HG02938 (cell line): ENCODE measurements around the gene NFKBIA.
A peak's percentile ranks its signal among the peaks of the same experiment; 100 is the strongest.
"Not testable (repeated sequence)": the region's sequence is repeated elsewhere in the genome, so short reads cannot be mapped to it uniquely, and the experiment has no call there.

ENCODE experiments used
- ATAC-seq: cut with Tn5 transposase; IDR thresholded peaks from one replicate; pipeline ENCODE4 v1.9.1; 2021; ENCODE audit warnings: mild to moderate bottlenecking, moderate library complexity; ENCODE audit not compliant: unreplicated experiment

The NFKBIA gene, protein sequence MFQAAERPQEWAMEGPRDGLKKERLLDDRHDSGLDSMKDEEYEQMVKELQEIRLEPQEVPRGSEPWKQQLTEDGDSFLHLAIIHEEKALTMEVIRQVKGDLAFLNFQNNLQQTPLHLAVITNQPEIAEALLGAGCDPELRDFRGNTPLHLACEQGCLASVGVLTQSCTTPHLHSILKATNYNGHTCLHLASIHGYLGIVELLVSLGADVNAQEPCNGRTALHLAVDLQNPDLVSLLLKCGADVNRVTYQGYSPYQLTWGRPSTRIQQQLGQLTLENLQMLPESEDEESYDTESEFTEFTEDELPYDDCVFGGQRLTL

DNA sequence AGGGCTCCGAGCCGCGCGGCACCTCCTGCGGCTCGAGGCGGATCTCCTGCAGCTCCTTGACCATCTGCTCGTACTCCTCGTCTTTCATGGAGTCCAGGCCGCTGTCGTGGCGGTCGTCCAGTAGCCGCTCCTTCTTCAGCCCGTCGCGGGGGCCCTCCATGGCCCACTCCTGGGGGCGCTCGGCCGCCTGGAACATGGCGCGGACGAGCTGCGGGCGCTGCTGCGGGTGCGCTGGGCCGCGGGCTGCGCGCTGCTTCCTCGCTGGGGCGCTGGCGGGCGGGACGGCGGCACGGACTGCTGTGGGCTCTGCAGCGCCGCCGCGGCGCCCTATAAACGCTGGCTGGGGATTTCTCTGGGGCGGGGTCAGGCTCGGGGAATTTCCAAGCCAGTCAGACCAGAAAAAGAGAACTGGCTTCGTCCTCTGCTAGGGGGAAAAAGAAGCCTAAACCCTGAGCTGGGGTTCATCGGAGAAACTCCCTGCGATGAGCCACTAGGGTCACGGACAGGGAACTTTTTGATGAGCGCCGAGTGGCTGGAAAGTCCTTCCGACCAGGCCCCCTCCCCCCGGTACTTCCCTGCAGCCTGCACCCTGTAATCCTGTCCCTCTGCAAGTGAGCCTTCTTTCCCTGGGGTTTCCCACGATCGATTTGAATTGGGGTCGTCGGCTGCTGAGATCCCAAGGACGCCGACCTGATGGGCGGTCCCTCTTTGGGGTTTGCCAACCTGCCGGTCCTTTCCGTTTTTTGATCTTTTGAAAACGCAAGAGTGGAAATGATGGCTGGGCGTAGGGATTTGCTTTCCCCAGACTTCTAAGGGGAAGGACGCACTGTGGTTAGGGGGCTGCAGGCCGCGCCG lies at the start of gene NFKBIA:
NFKBIA (minus strand) TSS at position 301 of the 855 bp plus-strand sequence; CDS start at position 196, 105 bp downstream.
- peak; percentile 50 for ATAC-seq

DNA sequence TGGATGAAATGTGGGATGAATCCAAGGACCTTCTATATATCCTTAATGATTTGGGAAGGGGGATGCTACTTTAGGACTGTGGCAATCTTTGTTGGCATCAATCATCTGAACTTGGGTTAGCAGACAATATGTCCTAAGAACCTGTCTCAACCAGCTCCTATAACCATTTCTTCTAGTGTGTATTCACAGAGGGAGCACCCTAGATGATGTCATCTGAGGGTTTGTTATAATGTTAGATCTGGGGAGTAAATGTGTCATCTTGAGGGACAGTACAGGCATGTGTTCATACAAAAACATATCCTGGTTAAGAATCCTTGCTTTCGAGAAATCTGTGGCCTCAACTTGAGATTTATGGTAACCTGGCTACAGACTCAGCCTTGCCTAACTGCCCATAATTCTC lies 41.9 kb upstream of the NFKBIA start:
- ATAC-seq = no peak

DNA sequence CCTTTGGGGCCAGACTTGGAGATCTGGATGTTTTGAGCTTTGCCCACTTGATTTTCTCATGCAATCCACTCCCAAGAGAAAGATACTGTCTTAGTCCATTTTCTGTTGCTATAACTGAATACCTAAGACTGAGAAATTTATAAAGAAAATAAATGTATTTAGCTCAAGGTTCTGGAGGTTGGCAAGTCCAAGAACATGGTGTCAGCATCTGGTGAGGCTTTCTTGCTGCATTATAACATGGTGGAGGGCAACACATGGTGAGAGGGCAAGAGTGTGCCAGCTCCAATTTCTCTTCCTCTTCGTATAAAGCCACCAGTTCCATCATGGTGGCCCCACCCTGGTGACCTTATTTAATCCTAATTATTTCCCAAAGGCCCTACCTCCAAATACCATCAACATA lies 39.6 kb upstream of the NFKBIA start:
- no peak for ATAC-seq

DNA sequence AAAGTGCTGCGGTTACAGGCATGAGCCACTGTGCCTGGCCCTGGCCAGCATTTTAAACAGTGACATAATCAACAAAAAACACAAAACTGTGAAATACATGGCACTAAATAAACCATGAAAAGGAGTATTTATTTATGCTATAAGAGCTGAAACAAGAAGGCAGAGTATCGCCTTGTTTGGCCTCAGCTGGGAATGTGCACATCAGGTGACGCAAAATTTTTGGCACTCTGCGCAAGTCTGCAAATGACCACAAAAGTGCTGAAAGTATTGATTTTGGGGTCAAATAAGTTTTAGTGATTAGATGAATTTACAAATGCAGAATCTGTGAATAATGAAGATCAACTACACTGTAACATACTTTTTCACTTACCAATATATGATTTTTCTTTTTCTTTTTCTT lies 36.6 kb upstream of the NFKBIA start:
- ATAC-seq = no peak

DNA sequence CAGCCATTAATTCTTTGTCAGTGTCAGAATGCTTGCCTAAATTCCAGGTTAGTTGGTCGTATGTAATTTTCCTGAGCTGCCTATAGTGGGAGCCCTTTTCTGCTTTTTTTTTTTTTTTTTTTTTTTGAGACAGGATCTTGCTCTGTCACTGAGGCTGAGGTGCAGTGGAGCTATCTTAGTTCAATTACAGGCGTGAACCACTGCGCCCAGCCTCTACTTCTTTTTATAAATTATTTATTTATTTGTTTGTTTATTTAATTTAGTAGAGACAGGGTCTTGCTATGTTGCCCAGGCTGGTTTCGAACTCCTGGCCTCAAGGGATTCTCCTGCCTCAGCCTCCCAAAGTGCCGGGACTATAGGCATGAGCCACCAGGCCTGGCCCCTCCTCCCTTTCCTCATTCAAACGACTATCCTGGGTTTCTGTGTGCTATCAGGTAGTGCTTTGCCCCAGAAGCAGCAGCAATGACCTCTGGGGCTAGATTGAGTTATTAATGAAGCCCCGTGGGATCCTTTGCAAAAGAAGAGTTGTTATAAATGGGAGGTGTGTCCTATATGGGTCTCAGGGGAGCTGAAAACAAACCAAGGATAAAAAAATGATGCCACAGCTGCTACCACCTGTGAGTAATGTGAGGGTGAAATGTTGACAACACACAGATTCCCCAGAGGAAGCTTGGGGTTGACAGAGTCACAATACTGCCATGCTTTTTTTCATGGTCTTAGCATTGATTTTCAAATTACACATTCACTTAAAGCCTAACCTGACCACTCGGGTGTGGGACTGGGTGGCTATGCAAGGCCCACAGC lies 34.6 kb upstream of the NFKBIA start:
- ATAC-seq = no peak

DNA sequence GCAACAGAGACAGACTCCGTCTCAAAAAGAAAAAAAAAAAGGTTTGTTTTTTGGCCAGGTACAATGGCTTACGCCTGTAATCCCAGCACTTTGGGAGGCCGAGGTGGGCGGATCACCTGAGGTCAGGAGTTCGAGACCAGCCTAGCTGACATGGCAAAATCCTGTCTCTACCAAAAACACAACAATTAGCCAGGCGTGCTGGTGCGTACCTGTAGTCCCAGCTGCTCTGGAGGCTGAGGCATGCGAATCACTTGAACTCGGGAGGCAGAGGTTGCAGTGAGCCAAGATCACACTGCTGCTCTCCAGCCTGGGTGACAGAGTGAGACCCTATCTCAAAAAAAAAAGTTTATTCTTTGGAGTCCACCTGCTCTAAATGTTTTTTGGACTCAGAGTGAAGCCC lies 33.9 kb upstream of the NFKBIA start:
- not testable (repeated sequence) for ATAC-seq

DNA sequence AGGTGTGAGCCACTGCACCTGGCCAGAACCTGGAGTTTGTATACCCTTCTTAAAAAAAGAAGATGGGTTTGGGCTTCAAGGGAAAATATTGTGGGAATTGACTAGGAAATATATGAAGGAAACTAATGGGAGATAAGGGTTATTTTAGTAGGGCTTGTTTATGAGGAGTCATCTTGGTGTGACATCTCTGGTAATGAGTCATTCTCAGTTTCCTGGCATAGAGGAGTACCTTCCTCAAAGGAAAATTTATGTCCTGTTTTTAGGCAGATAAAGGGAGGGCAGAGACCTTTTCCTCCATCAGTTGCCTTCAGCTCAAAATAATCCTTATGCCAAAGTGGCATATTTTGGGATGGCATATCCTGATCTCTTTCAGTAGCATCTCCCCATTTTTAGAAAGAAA lies 30.6 kb upstream of the NFKBIA start:
- ATAC-seq = no peak

DNA sequence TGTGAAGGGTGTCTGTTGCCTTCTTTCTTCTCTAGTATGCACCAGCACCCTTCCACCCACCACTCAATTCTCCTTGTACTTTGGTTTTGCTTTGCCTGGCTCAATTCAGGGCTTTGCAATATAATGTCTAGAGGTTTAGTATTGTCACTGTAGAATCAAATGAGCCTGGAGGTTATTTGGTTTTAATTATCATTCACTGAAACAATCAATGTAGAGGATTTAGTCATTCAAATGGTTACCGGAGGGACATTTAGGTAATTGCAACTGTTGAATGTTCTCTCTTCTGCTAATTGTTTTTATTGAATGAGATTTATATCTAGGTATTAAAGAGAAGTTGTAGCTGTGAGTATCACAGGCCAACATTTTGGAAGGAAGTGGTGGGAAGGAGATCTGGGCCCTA lies 29.3 kb upstream of the NFKBIA start:
- ATAC-seq = no peak

DNA sequence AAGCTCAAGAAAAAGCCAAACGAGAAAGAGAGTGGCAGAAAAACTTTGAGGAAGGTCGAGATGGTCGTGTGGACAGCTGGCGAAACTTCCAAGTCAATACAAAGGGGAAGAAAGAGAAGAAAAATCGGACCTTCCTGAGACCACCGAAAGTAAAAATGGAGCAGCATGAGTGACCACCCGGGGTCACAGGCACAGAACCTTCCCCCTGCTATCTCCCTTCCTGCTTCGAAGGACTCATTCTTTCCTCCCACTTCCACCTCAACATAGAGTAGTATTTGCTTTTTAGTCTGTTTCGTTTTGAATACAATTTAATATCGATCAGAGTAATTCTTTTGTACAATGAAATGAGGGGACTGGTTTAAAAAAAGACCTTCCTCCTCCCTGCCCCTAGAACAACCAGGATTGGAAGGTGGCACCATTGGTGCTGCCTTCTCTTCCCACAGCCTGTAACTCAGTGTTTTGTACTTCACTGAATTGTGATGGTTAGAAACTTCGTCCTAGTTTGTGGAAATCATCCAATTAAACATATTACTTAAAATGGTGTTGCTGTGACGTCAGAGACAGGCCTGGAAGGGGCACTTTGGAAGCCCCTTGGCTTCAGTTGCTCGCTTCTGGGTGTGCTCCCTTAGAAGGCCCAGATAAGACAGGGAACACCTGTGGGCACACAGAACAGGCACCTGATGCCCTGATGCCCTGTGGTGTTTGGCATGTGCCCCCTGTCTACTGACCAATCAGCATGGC lies 26.1 kb upstream of the NFKBIA start:
- no peak for ATAC-seq

DNA sequence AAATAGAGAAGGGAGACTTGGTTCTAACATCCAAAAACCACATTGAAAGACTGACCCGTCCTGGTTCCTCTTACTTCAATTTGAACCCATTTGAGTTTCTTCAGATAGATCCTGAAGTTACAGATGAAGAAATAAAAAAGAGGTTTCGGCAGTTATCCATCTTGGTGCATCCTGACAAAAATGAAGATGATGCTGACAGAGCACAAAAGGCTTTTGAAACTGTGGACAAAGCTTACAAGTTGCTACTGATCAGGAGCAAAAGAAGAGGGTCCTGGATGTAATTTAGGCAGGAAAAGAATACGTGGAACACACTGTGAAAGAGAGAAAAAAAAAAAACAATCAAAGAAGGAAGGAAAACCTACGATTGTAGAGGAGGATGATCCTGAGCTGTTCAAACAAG lies 25.4 kb upstream of the NFKBIA start:
- ATAC-seq = no peak

DNA sequence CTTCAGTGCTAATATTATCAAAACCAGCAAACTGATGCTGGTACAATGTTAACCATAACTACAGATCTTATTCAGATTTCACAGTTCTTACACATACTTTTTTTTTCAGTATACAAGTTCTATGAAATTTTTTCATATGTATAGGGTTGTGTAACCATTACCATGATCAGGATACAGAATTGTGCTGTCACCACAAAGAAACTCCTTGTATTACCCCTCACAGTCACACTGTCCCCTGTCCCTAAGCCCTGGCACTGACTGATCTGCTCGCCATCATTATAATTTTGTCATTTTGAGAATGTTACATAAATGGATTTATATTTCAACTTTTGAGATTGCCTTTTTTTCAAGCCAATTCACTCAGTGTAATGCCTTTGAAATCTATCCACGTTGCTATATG lies 21.3 kb upstream of the NFKBIA start:
- no peak for ATAC-seq

DNA sequence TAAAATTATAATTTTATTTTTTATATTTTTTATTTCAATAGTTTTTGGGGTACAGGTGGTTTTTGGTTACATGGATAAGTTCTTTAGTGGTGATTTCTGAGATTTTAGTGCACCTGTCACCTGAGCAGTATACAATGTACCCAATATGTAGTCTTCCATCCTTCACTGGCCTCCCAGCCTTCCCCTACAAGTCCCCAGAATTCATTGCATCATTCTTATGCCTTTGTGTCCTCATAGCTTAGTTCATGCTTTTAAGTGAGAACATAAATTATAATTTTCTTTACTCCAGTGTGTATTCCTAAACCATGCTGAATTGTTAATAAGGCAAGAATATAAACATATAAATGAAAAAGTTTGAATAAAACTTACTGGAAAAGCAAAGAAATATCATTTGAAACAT lies 19.1 kb upstream of the NFKBIA start:
- ATAC-seq = no peak

DNA sequence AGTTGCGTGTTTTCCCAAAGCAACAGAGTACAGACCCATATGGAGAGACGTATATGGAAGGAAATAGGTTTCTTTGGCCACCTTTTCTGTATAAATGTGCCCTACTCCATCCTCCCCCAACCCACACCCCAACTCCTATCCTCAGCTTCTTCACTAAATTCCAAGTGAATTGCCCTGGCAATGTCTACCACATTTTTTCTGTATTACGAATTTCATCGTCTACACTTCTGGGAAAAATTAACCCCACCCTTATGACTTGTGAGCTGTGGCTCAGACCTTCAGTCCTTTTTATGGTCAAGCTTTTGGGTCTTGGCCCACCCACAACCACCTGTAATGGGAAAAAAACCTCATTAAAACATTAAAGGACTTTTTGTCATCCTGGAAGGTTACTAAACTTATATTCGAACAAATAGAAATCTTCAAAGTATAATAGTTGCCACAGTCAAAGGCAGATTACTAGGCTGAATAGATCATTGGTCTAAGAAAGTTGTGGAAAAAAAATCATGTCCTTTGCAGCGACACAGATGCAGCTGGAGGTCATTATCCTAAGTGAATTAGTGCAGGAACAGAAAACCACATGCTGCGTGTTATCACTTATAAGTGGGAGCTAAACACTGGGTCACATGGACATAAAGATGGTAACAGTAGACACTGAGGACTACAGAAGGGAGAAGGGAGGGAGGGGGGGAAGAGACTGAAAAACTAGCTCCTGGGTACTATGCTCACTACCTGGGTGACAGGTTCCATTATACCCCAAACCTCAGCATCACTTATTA lies 15.7 kb upstream of the NFKBIA start:
- no peak for ATAC-seq

DNA sequence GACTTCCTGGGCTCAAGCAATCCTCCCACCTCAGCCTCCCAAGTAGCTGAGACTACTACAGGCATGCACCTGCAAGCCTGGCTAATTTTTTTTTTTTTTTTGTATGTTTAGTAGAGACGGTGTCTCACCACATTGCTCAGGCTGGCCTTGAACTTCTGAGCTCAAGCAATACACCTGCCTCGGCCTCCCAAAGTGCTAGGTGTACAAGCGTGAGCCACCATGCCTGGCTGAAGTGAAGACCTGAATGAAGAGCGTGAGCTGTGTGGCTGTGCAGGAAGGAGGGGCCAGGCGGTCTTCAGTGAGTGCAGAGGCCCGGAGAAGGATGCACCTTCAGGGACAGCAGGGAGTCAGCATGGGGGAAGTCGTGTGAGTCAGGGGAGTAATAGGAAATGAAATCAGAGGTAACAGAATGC lies 14.9 kb upstream of the NFKBIA start:
- no peak for ATAC-seq

DNA sequence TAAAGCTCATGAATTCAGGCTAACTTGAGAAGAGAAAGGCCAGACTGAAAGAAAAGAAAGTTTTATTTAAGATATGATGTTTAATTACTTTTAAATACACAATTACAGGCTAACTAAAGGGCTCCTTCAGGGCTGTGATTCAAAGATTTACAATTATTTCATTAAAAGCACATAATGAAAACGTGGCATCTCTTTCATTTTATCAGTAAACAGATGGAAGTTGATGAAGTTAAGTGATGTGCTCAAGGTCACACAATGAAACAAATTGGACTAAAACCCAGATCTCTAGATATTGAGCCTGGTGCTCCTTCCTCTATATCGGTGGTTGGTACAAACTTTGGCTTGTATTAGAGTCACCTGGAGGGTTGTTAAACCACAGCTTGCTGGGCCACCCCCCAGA lies 13.5 kb upstream of the NFKBIA start:
- no peak for ATAC-seq

DNA sequence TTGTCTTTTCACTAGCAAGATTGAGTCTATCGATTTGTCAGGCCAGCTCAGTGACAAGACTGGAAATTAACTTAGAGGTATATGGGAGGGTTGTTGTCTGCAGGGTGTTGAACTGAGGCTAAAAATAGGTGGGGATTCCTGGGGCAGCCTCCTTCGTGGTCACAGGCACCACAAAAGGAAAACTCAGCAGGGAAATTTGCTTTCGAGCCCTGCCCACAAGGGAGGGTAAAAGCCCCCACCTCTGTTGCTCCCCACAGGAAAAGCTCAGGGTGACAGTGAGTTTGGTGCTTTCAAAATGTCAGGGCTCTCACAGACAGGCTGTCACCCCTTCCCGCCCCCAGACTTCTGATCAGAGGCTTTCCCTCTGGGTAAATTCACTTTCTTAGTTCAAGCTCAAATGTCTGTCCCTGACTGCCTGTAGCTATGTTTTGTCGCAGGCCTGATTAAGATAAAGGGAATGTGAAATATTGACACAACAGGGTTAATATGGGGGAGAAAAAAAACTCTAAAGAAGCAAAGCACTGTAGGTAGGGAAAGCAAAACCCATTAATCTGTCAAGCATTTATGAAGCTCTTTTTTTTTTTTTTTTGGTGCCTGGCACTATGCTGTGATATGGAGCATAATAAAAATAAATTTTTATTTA lies 11.7 kb upstream of the NFKBIA start:
- peak; percentile 45 for ATAC-seq

DNA sequence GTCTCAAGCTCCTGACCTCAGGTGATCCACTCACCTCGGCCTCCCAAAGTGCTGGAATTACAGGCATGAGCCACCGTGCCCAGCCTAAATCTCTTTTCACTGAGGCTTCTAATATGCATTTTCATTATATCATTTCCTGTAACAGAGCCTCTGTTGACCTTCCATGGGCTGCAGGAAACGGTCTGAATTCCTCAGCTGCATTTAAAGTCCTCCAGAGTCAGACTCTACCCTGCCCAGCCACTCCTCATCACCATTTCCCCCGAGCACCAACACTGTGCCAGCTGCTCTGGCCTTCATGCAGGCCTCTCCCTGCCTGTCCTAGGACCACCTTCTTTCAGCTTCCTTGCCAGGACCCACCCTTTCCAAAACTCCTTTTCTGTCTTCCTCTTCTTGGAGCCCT lies 9.8 kb upstream of the NFKBIA start:
- ATAC-seq = no peak

DNA sequence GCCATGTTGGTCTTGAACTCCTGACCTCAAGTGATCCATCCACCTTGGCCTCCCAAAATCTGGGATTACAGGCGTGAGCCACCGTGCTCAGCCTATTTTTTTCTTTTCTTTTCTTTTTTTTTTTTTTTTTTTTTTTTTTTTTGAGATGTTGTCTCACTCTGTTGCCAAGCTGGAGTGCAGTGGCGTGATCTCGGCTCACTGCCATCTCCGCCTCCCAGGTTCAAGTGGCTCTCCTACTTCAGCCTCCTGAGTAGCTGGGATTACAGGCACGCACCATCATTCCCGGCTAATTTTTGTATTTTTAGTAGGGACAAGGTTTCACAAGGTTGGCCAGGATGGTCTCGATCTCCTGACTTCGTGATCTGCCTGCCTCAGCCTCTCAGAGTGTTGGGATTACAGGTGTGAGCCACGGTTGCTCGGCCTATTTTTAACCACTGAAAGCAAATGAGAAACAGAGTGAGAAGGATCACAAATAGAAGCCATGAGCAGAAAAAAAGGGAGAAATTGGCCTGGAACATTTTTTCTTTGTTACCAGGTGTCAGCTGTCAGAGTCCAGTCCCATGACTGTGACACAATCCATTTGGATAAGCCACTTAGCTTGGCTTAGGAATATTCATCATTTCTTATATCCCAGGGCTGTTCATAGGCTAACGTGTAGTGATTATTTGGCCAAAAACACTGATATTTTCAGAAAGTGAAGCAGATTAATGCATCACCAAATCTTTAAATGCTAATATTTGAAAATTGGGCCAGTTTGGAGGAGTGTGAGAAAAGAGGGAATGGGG lies 7.9 kb upstream of the NFKBIA start:
- ATAC-seq = no peak

DNA sequence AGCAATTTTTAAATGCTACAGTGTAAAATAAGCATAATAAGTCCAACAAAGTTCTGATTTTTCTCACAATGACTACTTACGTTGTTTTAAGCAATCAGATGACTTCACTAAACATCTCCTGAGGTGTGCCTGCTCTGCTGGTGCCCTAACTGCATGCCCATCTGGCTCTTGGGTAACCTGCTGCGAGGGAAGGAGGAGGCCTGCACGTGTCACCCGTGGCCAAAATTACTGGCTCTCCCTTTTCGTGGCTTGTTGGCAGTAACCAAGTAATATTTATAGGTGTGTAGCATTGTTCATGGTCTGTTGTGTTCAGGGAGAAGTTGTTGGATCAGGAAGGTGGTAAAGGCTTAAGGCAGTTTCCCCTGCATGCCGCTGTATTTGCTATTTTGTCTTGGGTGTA lies 6.3 kb upstream of the NFKBIA start:
- no peak for ATAC-seq
